ENCODE data around the gene FAM229A.
A peak's percentile ranks its signal among the peaks of the same experiment; 100 is the strongest.

FAM229A gene

DNA sequence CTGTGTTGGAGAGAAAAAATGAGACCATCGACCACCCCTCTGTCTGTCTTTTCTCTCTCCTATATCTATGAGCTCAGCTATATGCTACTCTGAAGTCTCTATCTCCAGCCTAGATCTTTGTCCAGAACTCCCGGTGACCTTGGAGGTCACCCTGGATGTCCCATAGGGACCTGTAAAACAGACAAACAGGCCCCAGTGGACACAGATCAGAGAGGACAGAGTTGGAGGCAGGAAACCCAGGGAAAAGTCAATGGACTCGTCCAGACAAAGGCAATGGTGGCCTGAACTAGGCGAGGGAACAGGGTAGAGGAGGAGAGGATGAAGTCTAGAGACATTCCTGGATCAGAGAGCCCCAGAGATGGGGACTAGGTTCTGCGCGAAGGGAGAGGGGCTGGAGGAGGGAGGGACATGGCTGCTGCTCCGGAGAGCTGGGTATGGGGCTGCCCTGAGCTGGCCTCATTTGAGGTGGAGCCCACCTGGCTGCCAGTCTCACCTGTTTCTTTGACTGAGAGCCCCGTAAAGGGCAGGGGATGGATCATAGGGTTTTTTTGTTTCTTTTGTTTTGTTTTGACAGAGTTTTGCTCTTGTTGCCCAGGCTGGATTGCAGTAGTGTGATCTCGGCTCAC is 15.6 kb downstream of the FAM229A start:
- DNase-seq, result no peak

DNA sequence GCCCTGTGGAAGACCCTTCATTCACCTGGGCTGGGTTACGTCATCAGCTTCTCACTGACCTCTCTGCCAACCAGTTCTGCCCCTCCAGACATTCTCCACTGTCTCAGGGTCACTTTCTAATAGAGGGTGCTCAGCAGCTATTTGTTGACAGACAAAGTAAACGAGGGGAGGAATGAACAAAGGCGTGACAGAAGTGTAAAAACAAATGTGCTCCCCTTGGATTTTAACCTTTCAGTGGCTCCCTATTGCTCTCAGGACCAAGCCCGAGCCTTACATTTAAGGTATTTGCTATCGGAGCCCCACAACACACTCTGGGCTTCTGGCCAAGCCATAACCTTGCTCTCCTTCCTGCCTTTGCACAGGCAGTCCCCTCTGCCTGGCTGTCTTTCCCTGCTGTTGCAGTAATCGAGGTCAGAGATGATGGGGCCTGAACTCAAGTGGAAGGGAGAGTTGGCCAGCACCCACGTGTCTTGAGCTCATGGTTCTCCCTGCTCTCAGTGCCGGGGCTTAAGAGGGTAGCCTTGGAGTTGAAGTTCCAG is 16.9 kb downstream of the FAM229A start:
- DNase-seq, result no peak

DNA sequence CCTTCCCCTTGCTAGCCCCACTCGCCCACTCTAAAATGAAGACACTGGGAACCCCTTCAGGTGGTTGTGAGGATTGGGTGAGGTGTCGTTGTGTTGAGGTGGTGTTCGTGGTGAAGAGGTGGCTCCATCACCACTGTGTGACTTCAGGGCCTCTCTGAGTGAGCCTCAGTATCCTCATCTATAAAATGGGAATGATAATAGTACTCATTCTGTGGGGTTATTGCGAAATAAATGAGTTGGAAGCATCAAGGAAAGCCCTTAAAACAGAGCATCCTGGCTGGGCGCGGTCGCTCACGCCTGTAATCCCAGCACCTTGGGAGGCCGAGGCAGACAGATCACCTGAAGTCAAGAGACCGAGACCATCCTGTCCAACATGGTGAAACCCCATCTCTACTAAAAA is 19.6 kb downstream of the FAM229A start:
- no peak for DNase-seq

DNA sequence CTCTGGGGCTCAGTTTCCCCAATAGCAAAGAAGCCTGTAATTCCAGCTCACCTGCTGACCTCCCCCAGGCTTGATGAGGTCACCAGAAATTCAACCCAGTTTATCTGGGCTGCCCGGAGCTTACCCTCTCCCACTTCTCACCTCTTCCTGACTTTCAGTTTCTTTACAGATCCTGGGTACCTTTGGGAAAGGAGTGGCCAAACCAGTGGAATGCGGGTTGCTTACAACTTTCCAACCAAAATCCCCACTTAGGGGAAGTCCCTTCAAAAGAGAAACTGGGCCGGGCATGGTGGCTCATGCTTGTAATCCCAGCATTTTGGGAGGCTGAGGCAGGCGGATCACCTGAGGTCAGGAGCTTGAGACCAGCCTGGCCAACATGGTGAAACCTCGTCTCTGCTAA is 20.3 kb downstream of the FAM229A start:
- DNase-seq, result no peak

DNA sequence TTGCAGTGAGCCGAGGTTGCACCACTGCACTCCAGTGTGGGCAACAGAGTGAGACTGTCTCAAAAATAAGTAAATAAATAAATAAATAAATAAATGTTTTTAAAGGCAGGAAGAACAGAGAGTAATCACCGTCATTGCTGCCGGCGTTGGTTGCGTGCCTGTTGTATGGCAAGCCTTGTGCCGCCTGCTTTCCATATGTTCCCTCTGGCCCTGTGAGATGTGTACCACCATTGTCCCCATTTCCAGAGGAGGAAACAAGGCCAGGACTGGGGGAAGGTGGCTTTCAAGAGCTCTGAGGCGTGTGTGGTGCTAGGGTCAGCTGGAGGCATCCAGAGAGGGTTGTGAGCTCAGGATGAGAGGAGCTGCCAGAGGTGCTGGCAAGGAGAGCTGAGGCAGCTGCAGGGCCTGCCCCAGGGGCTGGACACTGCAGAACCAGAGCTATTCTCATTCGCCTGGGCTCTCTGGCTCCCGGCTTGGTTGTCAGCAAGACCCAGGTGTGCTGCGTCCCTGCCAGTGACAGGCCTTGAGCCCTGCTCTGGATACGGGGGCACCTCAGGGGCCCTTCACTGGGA is 21.0 kb downstream of the FAM229A start:
- DNase-seq, result no peak

DNA sequence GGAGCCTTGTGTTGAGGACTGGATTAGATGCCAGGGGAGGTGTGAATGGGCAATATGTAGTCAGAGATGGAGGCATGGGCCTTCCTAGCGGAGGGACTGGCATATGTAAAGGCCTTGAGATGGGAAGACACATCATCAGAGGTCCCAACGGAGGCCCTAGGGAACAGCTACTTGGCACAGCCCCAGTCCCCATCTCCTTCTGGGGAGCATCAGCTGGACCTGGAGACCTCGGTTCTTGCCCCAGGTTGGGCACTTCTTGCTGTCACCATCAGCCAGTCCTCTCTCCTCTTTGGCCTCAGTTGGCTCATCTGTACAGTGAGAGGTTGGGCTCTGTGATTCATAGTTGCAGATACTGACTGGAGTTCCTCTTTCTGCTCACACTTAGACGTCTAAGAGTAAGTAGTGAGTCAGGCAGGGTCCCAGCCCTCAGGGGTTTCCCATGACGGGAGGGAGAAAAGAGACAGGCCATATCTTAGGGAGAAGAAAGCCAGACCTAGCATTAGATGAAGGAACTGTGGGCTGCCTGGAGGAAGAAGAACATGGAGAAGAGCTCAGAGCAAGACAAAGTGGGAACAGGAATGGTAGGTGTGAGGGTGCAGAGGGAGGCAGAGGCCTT is 22.8 kb downstream of the FAM229A start:
- DNase-seq, result peak; percentile 56

DNA sequence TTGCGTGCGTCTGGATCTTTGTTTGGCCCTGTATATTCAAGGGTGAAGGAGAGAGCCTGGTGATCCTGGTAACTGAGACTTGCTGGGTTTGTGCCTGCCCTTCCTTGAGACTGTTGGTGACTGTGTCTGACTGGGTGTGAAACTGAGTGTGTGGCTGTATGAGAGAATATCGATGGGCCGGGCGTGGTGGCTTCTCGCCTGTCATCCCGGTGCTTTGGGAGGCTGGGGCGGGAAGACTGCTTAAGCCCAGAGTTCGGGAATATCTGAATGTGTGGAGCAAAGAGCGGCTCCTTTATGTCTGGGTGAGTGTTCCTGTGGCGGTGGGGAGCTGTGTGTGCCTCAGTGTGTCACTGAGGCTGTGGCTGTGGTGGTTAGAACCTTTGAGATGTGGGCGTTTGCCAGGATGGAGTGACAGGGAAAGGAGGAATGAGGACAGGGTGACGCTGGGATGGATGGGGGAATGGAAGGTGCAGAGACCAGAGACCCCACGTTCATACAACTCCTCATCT is 23.6 kb downstream of the FAM229A start:
- no peak for DNase-seq

DNA sequence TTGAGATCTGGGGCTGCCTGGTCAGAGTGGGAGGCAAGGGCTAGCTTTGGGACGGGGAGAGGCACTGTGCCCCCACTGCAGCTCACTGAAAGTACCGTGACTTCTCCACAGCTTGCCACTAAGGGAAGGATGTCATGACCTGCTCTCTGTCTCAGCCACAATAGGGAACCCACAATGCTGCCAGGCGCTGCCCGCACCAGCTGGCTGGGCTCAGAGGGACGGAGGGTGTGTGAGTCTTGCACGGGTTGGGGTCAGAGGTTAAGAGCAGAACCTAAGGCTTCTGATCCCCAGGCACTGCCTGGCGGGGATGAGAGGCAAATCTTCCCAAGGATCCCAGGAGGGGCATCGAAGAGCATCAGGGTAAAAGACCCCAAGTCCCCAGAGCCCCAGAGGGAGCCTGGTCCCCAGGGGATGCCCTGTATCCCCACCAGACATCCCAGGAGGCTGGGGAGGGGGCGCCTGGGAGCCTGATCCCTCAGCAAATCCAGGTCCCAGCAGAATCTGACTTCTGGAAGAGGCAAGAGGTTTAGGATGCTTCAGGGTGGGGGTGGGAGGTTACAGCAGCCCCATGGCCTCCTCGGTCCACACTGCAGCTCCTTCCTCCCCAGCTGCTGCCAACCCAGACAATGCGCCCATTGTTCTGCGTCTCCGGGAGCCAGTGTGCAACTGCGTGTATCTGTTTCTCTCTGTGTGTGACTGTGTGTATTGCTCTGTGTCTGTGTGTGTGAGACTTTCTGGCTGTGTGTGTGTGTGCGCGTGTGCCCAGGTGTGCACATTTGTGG is 24.2 kb downstream of the FAM229A start:
- DNase-seq, result no peak

DNA sequence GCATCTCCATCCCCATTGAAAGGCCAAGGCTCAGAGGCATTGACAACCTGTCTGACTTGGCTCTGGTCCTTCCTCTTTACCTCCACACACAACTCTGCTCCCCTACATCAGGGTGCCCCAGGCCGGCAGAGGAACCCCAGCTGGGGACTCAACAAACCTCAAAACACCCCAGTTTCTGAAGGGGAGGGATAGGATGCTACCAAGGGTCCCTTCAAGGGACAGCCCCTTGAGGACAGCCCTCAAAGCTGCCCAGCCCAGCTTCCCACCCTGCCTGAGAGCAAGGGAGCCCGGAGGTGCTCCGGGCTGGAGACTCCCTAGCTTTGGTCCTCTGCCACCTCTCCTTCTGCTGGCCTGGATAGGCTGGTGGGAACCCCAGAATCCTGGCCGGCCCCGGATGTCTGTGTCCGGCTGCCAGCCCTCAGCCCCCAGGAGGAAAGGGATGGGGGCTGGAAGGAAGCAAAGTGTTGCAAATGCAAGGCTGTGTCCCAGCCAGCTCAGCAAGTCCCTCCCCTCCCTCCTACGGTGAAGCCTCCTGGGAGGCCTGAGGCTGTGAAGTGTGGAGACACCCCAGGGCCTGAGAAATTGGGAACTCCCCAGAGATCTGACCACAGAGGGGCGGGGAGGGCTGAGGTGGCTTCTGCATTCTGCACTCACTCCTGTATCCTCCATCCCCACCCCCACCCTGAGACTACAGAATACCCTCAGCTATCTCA is 25.2 kb downstream of the FAM229A start:
- DNase-seq, result peak; percentile 65

DNA sequence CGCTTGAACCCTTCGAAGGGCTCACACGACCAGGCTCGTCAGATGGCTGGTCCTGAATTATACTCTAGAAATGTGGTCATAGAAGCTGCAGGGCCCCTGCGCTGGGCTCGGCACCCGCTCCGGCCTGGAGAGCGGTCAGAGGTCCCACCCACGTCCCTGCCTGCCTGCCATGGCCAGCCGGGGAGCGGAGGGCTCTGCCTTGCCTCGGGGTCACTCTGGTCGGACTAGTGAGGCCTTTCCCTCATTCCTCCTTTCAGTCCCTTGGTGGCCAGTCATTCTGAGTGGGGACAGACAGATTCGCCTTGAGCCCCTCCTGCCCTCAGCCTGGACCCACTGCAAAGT is 25.7 kb downstream of the FAM229A start:
- no peak for DNase-seq

DNA sequence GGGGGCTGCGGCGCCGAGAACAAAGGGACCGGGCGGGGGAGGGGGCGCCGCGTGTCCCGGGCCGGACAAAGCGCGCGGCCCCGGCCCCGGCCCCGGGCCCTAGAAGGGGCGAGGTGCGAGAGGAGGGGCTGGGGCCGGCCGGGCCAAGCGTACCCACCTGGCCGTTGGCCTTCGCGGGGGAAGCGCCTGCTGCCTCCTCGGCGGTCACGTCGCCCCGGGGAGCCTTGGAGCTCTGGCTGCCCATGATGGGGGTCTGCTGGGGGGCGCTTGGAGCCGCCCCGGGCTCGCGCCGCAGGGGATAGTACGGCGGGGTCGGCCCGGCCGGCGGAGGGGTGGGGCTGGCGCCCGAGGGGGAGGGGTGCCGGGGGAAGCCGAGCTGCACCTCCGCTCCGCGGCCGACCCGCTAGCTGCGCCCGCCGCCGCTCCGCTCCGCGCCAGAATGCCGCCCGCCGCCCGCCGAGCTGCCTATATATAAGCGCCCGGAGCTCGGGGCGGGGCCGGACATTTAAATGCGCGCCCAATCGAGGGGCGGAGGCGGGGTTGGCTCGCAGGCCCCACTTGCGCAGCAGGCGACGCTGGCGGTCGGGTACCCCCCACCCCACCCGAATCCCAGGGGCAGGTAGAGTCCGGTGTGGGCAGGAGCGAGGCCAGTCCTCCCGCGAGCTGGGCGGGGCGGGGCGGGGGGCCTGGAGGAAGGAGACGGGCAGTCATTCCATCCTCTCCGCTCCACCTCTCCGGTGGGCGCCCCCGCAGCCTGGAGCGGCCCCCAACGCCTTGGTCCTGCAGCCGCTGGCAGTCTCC is 26.3 kb downstream of the FAM229A start, which contains the start of gene MARCKSL1:
TSS of gene MARCKSL1 (minus strand) at position 444 of the 801 bp plus-strand sequence. CDS start at position 244, 200 bp downstream.
- peak; percentile 83 for DNase-seq

DNA sequence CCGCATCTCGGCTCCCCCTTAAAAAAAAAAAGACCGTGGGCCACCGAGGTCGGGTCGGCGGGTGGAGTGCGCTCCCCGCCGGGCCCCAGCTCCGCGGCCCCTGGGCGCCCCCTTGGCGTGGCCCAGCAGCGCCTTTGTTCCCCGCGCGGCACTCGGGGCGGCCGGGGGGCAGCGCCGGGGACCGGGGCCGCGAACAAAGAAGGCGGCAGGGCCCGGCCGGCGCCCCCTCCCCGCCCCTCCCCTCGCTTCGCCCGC is 26.8 kb downstream of the FAM229A start:
- no peak for DNase-seq

DNA sequence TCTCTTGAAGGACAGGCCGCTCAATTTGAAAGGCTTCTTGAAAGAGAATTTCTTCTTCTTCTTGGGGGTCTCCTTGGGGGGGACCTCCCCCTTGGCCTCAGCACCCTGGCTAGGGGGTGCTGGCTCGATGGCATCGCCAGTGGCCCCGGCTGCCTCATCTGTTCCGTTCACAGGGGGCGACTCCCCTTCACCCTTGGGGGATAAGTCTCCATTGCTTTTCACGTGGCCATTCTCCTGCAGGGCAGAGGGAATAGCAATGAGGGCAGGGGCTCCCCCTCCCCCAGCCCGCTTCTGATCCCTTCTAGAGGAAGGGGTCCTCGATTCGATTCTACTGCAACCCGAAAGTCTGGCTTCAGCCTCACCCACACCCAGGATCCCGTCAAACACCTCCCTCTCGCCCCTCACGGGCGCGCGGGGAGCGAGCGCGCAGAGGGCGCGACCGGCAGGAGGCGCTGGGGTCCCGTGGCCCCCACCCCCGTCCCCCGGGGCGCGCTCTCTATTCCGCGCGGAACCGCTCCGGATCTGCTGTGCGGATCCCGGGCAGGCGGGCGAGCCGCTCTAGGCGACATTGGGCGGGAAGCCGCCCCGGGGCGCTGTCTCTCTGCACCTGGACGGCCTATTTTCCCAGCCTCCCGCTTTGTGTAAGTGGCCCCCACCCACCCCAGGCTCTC is 27.3 kb downstream of the FAM229A start:
- peak; percentile 52 for DNase-seq

DNA sequence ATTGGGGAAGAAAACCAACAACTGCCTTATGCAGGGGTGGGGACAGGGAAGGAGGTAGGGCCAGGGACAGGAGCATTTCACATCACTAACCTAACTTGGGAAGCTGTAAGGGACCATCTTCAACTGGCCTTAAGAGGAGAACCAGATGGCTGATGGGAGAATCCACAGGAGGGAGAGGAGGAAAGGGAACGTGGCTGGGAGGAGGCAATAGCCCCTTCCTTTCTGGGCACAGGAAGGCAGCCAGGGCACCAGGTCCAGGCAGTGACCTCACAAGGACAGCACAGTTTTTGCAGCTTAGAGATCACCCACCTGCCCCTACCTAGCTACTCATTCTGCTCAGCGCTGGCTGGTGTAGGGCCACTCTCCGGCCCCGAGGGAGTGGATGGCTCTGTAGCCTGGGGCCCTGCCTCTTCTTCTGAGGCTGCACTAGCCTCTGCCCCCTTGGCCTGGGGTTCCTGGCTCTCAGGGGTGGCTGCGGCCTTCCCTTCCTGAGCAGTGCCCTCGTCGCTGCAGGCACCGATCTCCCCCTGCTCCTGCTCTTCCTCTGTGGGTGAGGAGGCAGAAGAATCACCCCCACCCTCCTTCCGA is 27.9 kb downstream of the FAM229A start:
- no peak for DNase-seq

DNA sequence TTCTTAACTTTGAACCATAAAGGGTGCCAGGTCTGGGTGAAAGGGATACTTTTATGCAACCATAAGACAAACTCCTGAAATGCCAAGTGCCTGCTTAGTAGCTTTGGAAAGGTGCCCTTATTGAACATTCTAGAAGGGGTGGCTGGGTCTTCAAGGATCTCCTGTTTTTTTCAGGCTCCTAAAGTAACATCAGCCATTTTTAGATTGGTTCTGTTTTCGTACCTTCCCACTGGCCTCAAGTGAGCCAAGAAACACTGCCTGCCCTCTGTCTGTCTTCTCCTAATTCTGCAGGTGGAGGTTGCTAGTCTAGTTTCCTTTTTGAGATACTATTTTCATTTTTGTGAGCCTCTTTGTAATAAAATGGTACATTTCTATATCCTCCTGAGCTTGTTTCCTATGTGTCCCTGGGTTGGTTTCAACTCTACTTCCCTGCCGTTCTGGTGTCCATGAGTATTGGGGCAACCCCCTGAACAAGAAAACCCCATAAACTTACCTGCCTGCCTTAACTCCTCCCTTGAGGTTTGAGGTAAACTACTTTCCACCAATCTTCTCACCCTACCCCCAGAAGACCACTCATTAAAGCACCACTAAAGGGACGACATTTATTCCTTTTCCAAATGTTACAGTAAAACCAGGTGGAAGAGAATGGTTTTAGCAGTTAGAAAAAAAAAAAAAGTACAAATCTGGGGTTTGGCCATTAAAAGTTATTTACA is 28.9 kb downstream of the FAM229A start:
- no peak for DNase-seq

DNA sequence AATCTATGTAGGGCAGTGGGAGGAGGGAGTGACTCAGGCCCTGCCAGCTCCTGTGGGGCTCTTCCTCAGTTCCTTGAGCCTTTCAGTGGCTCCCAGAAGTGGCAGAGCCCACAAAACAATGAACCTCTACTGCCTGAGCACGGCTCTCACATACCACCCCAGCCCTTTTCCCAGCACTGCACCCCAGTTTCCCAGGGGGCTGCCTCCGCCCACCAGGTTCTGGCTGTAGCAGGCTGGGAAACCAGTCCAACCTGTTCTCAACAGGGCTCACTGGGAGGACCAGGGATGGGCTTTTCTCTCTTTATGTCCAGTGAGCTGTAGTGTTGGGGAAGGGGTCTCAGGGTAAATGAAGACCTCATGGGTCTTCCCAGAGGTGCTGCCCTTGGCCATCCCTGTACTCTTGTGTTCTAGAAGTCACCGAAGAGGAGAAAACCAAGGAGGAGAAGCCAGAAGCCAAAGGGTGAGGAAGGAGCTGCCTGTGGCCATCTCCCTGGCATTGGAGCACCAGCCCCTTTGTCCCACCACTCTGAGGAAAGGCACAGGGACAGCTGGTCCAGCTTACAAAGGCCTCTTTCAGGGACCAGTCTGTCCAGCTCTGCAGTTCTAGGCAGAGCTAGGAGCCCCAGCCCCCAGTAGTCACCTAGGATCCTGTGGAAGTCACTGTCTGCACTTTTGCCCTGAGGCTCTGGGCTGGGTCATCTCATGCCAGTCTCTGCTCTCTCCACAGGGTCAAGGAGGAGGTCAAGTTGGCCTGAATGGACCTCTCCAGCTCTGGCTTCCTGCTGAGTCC is 29.8 kb downstream of the FAM229A start:
- DNase-seq, result no peak

DNA sequence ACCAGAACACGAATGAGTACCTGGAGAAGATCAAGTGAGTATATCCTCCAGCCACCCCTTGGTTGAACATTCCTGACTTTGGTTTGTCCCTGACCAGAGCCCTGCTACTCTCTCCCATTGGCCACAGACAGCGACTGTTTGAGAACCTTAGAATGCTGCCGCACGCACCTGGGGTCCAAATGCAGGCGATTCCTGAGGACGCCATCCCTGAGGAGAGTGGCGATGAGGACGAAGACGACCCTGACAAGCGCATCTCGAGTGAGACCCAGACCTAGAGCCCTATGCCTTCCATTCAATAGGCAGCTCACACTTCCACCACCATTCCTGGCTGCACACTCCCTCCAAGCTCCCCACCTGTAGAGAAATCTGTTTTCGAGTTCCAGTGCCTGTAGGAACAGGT is 30.7 kb downstream of the FAM229A start:
- no peak for DNase-seq

DNA sequence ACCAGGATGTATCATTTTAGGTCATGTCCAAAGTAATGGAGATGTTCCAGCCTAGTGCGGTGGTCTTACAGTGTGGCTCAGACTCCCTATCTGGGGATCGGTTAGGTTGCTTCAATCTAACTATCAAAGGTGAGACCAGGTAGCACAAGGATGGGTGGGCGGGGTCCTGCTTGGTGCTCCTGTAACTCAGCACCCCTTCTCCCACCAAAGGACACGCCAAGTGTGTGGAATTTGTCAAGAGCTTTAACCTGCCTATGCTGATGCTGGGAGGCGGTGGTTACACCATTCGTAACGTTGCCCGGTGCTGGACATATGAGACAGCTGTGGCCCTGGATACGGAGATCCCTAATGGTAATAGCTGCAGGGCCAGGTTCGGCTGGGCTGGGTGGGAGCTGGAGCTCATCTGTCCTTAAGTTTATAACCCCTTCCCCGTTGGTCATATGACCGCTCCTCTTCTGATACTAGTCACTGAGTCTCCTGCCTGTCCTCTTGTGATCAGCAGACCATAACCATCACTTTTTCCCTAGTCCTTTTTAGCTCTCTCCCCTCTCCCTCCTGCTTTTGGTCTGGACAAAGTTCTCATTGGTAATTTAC is 31.6 kb downstream of the FAM229A start:
- DNase-seq, result no peak

DNA sequence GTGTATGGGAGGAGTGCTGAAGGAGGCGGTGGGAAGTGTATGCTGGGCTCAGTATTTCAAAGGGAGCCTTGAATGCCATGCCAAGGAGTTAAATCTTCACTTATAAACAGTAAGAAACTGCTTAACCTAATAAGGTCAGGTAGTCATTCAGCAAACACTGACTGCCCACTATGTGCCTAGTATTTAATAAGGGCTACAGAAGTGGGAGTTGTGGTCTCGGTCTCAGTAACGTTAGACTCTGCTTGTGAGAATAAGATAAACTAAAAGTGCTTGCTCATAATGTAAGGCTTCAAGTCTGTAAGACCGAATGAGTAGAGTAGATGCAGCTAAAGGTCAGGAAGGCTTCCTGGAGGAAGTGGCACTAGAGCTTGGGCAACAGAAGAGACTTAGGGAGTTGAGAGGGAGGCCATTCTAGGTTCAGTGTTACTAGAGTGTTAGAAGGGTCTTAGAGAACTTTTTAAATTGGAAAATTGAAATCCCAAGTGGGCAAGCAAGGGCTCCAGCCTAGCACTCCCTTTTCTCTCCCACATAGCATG is 32.3 kb downstream of the FAM229A start:
- no peak for DNase-seq
